SIG-M5 (cell line): ENCODE measurements around the gene EDC3.
"Not testable (repeated sequence)": the region's sequence is repeated elsewhere in the genome, so short reads cannot be mapped to it uniquely, and the experiment has no call there.

Experiments used
- DNase-seq: peaks from one replicate; lab custom pipeline; 2025; lab: John Stamatoyannopoulos, UW

EDC3 gene

DNA sequence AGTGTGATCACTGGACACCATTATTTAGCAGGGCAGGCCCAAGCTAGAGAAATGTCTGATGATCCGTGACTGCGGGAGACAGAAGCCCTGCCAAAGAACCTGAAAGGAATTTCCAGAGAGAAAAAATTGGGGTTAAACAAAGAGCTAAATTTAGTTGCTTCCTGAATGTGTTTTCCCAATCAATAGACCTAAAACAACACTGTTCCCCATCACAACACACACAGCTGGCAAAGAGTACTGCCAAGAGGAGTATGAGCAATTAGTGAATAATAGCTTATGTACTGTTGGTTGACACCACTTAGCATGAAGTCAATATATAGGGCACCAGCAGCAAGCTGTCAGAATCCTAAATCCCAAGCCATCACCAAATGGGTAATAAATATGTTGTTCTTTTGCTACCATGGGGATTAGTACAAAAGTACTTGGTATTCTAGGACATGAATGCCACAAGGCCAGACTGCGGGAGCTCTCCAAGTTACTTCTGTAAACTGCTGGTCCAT lies 44.5 kb downstream of the EDC3 start:
- DNase-seq, result no peak

DNA sequence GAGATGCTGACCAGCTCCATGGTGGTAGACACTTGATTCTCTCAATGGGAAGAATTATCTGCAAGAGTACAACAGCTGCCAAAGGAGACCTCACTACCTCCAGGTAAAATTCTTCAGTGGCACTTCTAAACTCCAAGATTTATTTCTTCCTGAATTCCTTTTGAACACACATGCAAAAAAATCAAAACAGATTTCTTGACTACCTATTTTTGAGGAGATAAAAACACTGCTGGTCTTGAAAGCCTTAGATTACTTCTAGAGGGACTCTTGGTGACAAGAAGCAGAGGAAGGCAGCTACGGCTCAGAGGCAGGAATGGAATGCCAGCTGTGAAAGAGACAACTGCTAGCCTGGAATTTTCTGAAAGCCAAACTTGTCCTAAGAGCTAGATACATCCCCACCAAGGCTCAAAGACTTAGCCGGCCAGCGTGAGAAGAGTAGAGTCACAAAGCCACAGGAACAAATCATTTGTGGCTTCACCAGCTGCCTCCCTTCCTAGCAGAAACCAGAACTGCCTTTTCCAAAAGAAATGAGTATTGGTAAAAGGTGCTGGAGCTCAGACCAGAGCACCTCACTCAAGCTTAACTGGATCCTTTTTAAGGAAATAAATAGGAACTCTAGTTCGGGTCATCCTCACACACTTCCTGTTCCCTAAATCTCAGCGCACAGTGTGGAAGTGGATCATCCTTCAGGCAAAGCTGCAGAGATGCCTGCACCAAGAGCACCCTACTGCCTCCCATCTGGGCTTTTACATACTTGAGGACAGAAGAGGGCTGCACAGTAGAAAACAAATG lies 47.6 kb downstream of the EDC3 start:
- no peak for DNase-seq

DNA sequence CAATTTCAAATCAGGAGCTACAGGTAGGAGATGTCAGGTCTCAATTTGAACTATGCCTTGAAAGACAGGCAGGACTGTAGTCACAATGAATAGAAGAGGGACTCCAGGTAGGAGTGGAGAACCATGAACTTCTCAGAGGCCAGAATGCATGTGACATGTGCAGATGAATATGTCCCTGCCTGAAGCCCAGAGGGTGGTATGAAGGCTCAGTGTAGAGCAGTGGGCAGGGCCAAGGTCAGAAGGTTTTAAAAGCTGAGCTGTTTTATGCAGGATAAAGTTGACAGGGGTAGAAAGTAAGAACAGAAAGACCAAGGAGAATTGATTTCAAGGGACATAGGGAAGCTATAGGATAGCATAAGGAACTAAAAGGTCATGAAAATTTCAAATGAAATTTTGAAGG lies 49.3 kb downstream of the EDC3 start:
- no peak for DNase-seq

DNA sequence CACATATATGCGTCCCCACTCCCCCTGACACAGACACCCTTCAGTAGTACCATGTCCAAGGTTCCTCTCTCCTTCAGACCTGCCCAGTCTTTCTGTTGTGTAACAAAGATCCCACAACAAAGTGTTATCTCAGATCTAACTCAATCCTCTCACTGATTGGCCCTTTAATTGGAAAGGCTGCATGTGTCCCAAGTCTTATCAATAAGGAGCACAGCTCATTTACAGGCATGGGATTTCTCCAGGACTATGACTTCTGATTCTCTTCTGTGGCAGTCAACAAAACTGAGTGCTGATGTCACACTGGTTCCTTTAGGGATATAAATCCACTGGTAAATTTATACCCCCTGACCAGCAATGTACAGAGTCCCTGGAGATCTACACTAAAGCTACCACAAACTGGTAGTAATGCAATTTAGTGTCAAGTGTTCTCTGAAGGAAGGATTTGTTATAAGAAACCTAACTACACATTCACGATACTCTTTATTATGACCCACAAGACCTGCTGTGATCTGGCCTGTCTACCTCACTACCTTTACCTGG lies 52.1 kb downstream of the EDC3 start:
- no peak for DNase-seq

DNA sequence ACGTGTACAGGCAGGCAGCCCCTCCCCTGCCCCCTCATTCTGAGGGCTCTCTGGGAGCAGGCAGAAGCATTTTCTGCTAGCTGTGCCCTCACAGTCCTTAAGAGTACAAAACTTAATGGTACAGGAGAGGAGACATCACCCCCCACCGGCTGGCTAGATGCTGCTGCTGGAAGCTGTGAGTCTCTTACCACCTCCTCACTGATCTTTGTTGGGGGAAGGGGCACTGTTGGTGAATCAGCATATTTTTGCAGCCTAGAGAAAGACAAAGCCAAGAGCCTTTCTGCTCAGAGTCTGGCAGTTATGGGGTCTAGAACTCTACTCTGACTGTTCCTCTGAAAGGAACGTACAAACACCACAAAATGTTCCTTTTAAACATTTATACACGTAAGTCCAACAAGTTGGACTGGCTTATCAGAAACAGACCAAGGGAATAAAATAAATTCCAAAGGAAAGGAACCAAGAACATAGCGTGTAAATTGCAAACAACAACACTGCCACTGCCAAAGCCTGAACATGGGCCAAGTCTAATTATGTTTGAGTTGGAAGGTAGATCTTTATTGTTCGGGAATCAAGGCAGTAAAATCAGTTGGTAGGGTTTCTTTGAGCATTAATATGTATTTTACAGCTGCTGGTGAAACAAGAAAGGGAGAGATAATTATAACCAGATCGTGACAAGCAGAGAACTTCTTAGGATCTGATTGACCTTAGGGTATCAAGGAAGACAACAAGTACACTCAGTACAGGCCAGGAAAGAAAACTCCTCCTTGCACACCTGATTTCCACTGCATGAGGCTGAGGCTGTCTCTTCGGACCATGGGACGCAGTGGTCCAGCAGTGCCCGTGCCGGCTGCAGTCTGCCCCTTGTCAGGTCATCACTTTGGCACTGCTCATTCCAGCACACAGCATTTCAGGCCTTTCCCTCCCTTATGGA lies 52.8 kb downstream of the EDC3 start:
- no peak for DNase-seq

DNA sequence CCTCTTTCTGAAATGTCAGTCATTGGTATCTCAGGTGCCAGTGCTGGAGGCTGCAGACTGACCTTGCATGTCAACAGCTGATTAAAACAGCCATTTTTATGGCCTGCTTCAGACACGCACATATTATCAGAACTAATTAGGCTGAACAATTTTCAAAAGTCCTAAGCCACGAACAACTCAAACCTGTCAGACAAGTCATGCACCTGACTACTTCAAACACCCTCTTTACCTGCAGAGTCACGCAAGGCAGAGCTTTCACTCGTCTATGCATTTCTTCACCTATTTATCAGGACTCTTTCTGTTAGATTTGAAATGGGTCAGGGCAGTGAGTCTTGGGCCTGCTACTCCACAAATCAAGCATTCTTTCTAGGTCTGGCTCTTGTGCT lies 53.5 kb downstream of the EDC3 start:
- DNase-seq, result no peak

DNA sequence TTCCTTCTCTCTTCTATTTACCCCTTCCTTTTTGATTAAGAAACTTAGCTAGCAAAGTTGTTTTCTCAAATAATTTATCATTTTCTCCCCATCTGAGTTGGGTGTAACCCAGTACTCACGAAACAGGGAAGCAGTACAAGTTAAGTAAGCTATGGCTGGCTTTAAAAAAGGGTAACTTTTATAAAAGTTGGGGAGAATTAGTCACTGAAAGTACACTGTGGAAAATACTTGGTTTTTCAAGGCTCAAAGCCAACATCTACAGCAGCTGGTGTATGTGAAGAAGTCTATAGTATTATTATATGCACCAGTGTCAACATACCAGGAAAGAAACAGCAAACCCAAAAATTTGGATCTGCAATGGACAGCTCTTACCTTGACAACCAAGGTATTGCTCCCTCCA lies 54.7 kb downstream of the EDC3 start:
- DNase-seq, result no peak

DNA sequence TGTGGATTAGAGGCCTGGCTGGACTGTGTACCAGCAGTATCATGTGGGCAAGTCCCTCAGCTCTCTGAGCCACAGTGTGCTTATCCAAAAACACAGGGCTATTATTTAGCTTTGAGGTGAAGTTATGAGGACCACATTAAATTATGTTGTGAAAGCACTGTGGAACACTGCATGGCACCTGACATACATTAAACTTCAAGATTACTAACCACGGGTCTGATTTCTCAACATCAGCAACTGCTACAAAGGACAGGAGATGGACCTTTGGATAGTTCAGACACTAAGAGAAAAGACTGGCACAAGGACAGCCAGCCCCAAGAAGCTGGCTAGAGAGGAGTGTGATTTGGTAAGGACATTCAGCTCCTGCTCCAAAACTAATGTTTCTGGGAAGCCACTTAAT lies 58.8 kb downstream of the EDC3 start:
- no peak for DNase-seq

DNA sequence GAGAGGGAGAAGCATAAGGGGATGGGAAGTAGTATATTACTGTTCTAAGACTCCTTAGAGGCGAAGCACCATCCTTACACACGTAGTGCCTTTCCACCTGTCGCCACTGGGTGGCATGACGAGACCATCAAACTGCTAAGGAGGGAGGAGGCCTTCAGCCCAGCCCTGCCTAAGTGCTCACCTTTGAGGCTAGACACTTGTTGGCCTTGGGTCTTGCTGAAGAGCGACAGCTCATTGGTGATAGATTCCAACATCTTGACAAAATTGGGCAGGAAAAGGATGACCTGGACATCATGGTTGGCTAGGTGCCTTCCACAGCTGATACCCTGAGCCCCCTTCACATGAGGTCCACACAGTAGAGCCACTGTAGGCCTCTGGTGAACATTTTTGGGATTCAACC lies 60.6 kb downstream of the EDC3 start:
- no peak for DNase-seq

DNA sequence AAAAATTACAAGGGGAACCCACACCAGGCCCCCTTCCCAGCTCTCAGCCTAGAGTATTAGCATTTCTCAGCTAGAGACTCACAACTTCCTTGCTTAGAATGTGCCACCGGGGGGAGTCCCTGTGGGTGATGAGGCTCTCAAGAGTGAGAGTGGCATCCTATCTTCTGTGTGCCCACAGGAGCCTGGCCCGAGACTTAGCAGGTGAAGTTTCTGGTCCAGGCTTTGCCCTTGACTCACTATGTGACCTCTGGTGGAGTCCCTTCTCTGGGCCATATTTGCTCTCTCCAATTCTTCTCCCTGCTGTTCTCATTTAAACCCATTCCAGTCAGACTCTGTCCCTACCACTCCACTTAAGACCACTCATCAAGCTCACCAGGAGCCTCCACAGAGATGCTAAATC lies 62.0 kb downstream of the EDC3 start:
- no peak for DNase-seq

DNA sequence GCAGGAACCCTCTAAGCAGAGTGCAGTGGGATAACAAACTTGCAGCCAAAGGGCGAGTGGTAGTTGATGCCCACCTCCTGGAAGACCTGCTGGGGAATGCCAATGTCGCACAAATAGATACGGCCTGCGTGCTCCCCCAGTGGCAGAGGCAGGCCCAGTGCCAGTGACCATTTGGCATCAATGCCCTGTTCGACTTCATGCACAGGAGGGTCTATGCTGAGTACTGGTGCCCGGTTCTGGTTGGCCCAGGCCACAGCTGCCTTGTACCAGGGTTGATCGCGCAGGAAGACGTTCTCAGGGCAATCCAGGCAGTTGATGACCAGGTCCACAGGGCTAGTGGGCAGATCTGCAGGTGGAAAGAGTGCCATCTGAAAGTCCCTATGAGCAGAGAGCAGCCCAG lies 63.2 kb downstream of the EDC3 start:
- DNase-seq, result no peak

DNA sequence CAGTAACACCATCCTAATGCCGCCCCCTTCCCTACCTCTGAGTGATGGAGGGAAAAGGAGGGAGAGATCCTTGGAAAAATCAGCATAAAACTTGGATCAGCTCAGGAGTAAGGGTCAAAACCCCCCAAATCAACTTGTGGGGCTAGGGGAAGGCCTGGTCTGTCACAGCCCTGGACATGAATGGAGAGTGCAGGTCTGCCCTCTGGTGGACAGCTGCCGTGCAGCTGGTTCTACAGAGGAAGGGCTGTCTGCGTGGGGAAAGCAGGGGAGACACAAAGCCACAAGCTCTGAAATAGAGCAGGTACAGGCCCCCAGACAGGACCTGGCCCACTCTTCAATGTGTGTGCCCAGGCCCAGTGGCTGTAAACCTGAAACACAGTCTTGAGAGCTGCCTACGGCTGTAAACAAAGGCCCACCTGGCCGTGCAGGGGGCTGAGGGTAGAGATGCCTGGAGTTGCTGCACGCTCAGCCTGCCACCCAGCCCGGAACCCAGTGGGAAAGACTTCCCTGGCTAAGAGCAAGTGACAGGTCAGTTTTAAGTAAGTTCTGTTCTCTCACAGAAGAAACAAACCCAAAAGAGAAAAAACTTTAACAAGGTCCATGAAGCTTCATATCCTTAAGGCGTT lies 63.8 kb downstream of the EDC3 start:
- DNase-seq, result no peak

DNA sequence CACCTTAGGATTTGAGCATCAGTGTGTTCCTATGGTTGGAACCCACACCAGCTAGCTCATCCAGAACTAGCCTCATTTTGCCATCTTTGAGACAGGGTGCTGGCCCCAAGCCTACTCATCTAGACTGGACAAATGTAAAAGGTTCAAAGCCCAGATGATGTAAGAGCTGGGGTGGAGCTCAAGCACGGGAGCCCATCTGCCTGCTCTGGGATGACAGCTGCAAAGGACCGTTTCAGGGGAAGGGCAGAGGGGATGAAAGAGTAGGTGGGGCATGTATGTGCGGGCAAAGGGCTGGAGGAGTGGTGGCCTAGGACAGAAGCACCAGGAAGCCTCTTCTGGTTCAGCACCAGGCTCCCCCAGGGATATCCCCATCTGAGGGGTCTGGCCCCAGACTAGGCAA lies 64.4 kb downstream of the EDC3 start:
- DNase-seq, result no peak

DNA sequence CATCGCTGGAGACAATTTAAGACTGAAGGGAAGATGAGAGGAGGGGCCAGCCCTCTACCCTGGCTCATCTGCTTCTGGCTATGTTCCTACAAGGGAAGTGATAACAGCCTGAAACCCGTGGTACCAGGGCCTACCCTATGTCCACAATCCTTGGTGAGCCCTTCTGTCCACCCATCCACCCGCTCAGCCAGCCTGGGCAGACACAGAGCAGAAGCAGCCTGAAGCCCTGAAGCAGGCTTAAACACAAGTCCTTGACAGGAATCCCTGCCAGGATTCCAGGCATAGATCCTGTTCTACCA lies 64.8 kb downstream of the EDC3 start:
- no peak for DNase-seq

DNA sequence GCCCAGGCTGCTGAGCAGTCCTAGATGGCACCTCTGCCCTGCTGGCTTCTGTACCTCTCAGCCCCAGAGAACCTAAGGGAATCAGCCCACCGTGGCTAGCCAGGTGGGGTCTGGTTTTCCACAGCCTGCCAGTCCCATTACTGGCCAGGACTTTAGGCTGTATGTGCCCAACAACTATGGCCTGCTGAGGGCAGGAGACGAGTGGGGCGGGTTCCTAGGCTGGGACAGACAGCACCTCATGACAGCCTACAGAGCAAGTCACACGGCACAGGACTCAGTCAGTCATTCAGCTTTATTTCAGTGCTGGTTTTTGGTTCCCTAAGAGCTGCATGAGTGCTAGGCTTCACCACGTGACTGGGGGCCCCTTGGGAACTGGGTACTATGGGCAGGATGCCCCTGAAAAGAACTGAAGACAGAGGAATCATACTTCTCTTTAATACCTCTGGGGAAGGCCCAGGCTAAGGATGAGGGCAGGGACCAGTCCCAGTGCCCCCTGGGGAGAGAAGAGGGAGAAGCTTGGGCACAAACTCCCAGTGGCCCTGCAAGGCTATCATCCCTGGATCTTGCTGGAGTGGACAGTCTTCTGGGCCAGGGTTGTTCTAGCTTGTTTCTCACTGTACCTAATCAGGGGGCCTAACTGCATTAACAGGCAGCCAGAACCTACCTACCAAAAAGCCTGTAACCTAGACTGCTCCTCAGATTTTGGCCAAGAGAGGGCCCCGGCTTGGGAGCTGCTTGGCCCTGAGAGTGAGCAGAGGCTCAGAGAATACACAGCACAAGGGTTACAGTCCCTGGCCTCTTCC lies 65.3 kb downstream of the EDC3 start:
- DNase-seq, result no peak

DNA sequence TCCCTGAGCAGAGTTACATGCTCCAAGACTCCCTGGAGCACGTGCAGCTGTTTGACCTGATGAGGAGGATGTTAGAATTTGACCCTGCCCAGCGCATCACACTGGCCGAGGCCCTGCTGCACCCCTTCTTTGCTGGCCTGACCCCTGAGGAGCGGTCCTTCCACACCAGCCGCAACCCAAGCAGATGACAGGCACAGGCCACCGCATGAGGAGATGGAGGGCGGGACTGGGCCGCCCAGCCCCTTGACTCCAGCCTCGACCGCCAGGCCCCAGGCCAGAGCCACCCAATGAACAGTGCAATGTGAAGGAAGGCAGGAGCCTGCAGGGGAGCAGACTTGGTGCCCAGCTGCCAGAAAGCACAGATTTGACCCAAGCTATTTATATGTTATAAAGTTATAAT lies 66.1 kb downstream of the EDC3 start:
- DNase-seq, result not testable (repeated sequence)

DNA sequence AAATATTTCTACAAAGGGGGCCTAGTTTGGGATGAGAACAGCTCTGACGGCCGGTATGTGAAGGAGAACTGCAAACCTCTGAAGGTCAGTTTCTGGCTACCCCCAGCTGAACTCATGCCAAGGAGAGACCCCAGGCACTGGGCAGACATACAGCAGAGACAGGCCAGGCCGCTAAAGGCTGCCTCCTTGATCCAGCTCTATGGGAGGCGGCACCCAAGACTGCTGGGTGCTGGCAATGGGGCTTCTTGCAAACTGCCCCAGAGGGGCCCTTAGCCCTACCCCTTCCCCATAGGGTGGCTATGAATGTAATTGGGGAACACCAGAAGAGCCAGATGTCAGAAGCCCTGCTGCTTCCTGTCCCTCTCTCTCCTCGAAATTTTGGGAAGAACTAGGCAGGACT lies 66.9 kb downstream of the EDC3 start:
- DNase-seq, result no peak

DNA sequence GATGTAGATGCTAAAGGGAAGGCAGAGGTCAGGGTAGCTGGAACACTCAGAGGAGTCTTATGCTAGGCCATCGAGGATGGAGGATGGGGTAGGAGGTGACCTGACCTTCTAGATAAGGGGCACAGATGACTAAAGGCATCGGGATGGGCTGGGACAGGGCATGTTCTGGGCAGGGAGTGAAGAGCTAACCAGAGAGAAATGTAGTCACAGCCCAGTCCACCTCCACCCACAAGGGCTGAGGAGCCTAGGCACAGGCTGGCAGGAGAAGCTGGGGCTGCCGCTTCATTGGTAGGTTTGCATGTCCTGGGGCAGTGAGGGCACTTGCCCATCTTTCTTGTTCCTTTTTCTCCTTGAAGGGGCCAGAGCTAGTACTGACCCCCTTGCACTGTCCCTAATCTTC lies 67.6 kb downstream of the EDC3 start:
- DNase-seq, result no peak

DNA sequence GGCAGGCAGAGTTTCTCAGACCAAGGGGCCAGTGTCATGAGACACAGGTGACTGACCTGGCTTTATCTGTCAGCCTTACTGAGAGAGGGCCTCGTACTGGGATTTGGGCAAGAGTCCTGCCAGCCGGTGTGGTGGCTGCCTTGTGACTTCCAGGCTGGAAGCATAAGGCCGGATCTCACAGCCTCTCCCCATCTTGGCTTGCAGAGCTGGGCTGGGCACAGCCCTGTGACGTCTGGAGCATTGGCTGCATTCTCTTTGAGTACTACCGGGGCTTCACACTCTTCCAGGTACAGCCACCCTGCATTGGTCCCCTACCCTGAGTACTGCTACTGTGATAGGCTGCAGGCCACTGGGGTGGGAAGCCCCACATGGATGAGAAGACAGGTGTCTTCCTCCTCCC lies 68.1 kb downstream of the EDC3 start:
- DNase-seq, result no peak

DNA sequence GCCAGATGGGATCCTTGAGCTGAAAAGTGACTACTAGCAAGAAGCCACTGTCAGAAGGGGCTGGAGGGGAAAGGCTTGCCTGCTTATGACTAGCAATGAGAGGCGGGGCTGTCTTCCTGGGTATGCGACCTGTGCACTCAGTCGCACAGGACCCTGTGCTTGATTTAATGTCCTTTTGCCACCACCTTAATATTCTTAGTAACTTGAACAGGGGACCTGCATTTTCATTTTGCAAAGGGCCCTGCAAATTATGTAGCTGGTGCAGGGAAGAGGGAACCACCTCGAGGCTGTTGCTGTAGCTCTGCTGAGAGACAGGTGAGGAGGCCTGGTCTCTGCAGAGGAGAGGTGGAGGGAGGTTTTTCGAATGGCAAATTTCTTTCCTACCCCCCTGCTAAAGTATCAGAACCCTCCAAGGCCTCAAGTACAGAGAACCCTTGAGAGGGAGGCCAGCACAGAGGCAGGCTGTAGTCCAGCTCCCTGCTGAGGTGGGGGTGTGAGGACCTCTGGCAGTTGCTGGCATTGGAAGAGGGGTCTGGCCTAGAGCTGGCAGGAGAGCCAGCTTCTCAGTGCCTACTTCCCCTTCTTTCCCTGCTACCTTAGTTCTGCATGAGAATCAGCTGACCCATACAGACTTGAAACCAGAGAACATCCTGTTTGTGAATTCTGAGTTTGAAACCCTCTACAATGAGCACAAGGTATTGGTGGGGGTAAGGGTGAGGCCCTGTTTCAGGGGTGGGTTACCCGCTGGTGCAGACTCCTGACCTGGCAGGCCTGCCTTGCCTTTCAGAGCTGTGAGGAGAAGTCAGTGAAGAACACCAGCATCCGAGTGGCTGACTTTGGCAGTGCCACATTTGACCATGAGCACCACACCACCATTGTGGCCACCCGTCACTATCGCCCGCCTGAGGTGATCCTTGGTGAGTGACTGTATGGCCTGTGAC lies 68.8 kb downstream of the EDC3 start:
- DNase-seq, result no peak

DNA sequence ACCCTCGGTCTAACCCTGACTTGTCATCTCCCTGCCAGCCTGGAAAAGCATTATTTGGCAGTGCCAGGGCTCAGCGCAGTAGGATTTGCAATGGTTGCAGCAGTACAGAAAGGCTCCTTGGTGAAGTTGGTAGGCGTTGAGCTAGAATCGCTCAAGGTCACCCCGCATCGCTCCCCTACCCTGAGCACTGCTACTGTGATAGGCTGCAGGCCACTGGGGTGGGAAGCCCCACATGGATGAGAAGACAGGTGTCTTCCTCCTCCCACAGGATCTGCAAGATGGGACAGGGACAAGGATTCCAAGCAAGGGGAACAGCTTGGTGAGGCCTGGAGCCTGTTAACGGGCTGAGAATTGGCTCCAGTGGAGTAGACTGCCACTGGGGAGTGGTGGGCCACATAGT lies 69.5 kb downstream of the EDC3 start:
- DNase-seq, result no peak
